H9 (cell line): ENCODE results near the gene SOHLH1. TPM values are rescaled to one million over a fixed set of nuclear protein-coding genes. Genes with fewer than 3 reads are reported as not detected.

Experiments
- DNase-seq: peaks from one replicate; pipeline ENCODE4 v3.0.0-alpha.2; 2017
- H2AFZ ChIP-seq: one replicate; pipeline ENCODE4 v1.6.1; 2013; ENCODE audit warnings: mild to moderate bottlenecking, low read length, control low read depth, moderate library complexity
- H2AK5ac ChIP-seq: 2 replicates; pipeline ENCODE4 v1.6.1; 2013; ENCODE audit warnings: low read length, control low read depth, mixed read lengths; ENCODE audit not compliant: insufficient read length
- H2BK120ac ChIP-seq: one replicate; pipeline ENCODE4 v1.6.1; 2013; ENCODE audit warnings: low read depth, mild to moderate bottlenecking, low read length, control low read depth, inconsistent platforms; ENCODE audit not compliant: poor library complexity, severe bottlenecking
- H2BK12ac ChIP-seq: 2 replicates; pipeline ENCODE4 v1.6.1; 2013; ENCODE audit warnings: low read length, control low read depth, mixed read lengths, low read depth; ENCODE audit not compliant: insufficient read length
- H2BK15ac ChIP-seq: 2 replicates; pipeline ENCODE4 v1.6.1; 2013; ENCODE audit warnings: low read depth, low read length, control low read depth
- H2BK20ac ChIP-seq: one replicate; pipeline ENCODE4 v1.6.1; 2013; ENCODE audit warnings: low read depth, mild to moderate bottlenecking, low read length, control low read depth, inconsistent platforms; ENCODE audit not compliant: poor library complexity, severe bottlenecking
- H2BK5ac ChIP-seq: 2 replicates; pipeline ENCODE4 v1.6.1; 2013; ENCODE audit warnings: low read length, control low read depth, mixed read lengths; ENCODE audit not compliant: insufficient read length
- H3K14ac ChIP-seq: 2 replicates; pipeline ENCODE4 v1.6.1; 2013; ENCODE audit warnings: low read length, control low read depth; ENCODE audit not compliant: insufficient read depth
- H3K18ac ChIP-seq: 2 replicates; pipeline ENCODE4 v1.6.1; 2013; ENCODE audit warnings: low read depth, mild to moderate bottlenecking, mixed read lengths, low read length, control low read depth; ENCODE audit not compliant: insufficient read length
- H3K23ac ChIP-seq: 2 replicates; pipeline ENCODE4 v1.6.1; 2013; ENCODE audit warnings: low read length, control low read depth, mixed read lengths, low read depth; ENCODE audit not compliant: insufficient read length
- H3K23me2 ChIP-seq: 2 replicates; pipeline ENCODE4 v1.6.1; 2013; ENCODE audit warnings: low read depth, mild to moderate bottlenecking, mixed read lengths, low read length, control low read depth; ENCODE audit not compliant: insufficient read length, poor library complexity, severe bottlenecking
- H3K27ac ChIP-seq: 2 replicates; pipeline ENCODE4 v1.5.1; 2013; ENCODE audit warnings: low read length, control low read depth, mixed read lengths, low read depth; ENCODE audit not compliant: insufficient read length
- H3K27me3 ChIP-seq: 2 replicates; pipeline ENCODE4 v1.6.1; 2013; ENCODE audit warnings: low read length, control low read depth, inconsistent platforms; ENCODE audit not compliant: insufficient read depth
- H3K4ac ChIP-seq: 2 replicates; pipeline ENCODE4 v1.6.1; 2013; ENCODE audit warnings: low read depth, mild to moderate bottlenecking, control low read depth, inconsistent platforms, low read length, moderate library complexity
- H3K4me1 ChIP-seq: 2 replicates; pipeline ENCODE4 v1.6.1; 2013; ENCODE audit warnings: low read length, control low read depth, inconsistent platforms; ENCODE audit not compliant: insufficient read depth
- H3K4me2 ChIP-seq: 2 replicates; pipeline ENCODE4 v1.6.1; 2013; ENCODE audit warnings: low read length, control low read depth, mixed read lengths; ENCODE audit not compliant: insufficient read length, insufficient read depth
- H3K56ac ChIP-seq: 2 replicates; pipeline ENCODE4 v1.6.1; 2013; ENCODE audit warnings: low read depth, mild to moderate bottlenecking, mixed read lengths, low read length, control low read depth; ENCODE audit not compliant: insufficient read length
- H3K79me1 ChIP-seq: 2 replicates; pipeline ENCODE4 v1.6.1; 2013; ENCODE audit warnings: low read depth, mild to moderate bottlenecking, moderate library complexity, low read length, control low read depth, inconsistent platforms; ENCODE audit not compliant: insufficient read depth, poor library complexity, severe bottlenecking
- H3K79me2 ChIP-seq: 2 replicates; pipeline ENCODE4 v1.6.1; 2013; ENCODE audit warnings: low read length, control low read depth, inconsistent platforms; ENCODE audit not compliant: insufficient read depth
- H3K9ac ChIP-seq: 2 replicates; pipeline ENCODE4 v1.6.1; 2013; ENCODE audit warnings: low read length, control low read depth, mixed read lengths; ENCODE audit not compliant: insufficient read length; ENCODE audit errors: extremely low read depth
- H3K9me3 ChIP-seq: one replicate; pipeline ENCODE4 v1.6.1; 2013; ENCODE audit warnings: low read depth, low read length, inconsistent platforms; ENCODE audit not compliant: control insufficient read depth
- H3T11ph ChIP-seq: one replicate; pipeline ENCODE4 v1.6.1; 2013; ENCODE audit warnings: mild to moderate bottlenecking, low read length, control low read depth, inconsistent platforms
- H4K20me1 ChIP-seq: one replicate; pipeline ENCODE4 v1.6.1; 2013; ENCODE audit not compliant: control insufficient read depth, insufficient read length, insufficient read depth
- H4K5ac ChIP-seq: 2 replicates; pipeline ENCODE4 v1.6.1; 2013; ENCODE audit warnings: low read depth, mild to moderate bottlenecking, mixed read lengths, low read length, control low read depth; ENCODE audit not compliant: insufficient read length
- H4K8ac ChIP-seq: replicated peaks from 2 replicates; pipeline ENCODE4 v1.6.1; 2013; ENCODE audit warnings: low read length, control low read depth, mixed read lengths, low read depth; ENCODE audit not compliant: insufficient read length
- H4K91ac ChIP-seq: 2 replicates; pipeline ENCODE4 v1.6.1; 2013; ENCODE audit warnings: low read depth, mild to moderate bottlenecking, moderate library complexity, mixed read lengths, low read length, control low read depth; ENCODE audit not compliant: insufficient read length
- H3K27ac Mint-ChIP-seq, 3 experiments: 2 replicates in 2 of 3; 3 replicates in 1 of 3; pipeline ENCODE4 v1.8.0; 2020 to 2021; ENCODE audit warnings: mixed read lengths in 3 of 3, mild to moderate bottlenecking in 1 of 3, moderate library complexity in 1 of 3
- H3K27me3 Mint-ChIP-seq: 2 replicates; pipeline ENCODE4 v1.8.0; 2021; ENCODE audit warnings: low read depth, mild to moderate bottlenecking, moderate library complexity, mixed read lengths
- H3K36me3 Mint-ChIP-seq, 3 experiments: 2 replicates in 2 of 3; 3 replicates in 1 of 3; pipeline ENCODE4 v1.8.0; 2020 to 2021; ENCODE audit warnings: low read depth in 3 of 3, mixed read lengths in 3 of 3; ENCODE audit not compliant: insufficient read depth in 1 of 3
- H3K4me1 Mint-ChIP-seq, 2 experiments: 2 replicates each; pipeline ENCODE4 v1.8.0; 2020; ENCODE audit warnings: mixed read lengths in 2 of 2
- H3K4me3 Mint-ChIP-seq, 2 experiments: 2 replicates in 1 of 2; 3 replicates in 1 of 2; pipeline ENCODE4 v1.8.0; 2020 to 2021; ENCODE audit warnings: mild to moderate bottlenecking in 2 of 2, mixed read lengths in 2 of 2, moderate library complexity in 1 of 2
- H3K9me3 Mint-ChIP-seq, 2 experiments: 2 replicates in 1 of 2; 3 replicates in 1 of 2; pipeline ENCODE4 v1.8.0; 2020; ENCODE audit warnings: mild to moderate bottlenecking in 2 of 2, mixed read lengths in 2 of 2, moderate library complexity in 1 of 2
- CTCF ChIP-seq: fragments of 200-600 bp; sonication (generic); conservative IDR thresholded peaks from 3 replicates; pipeline ENCODE4 v1.8.0; 2021; ENCODE audit warnings: antibody characterized with exemption, mild to moderate bottlenecking
- WGBS: extraction: QIAGEN DNeasy Blood & Tissue Kit; methylation state at CpG from one replicate; pipeline ENCODE4 v1.1.7; 2013; ENCODE audit warnings: missing lambda C conversion rate, low lambda C conversion rate, mixed read lengths; ENCODE audit not compliant: insufficient read length; ENCODE audit errors: extremely low coverage; 5-methylcytosine and 5-hydroxymethylcytosine counted together
- total RNA-seq: library from RNA; stranded (reverse); gene quantifications from 2 replicates; pipeline ENCODE4 v1.2.1, GENCODE V29; 2021

SOHLH1 gene
- total RNA-seq, 1 experiment from 2014 or later, result not detected

- Mint-ChIP-seq H3K27ac (peak overlapping the region in 1 of 3 experiments; percentile 77; a peak in 1 of 7 replicates), H3K4me3 (no peak overlapping the region), H3K4me1 (peaks cover 11 to 14% of the 10 kb centered on the region in 2 experiments), H3K27me3 (no peaks in the 10 kb centered on the region; the same call in none of the 2 replicates), H3K9me3 (peaks cover 12% of the 10 kb centered on the region in 2 experiments; a peak in 4 of 5 replicates), H3K36me3 (peaks cover 5 to 43% (median 5%) of the 10 kb centered on the region in 3 experiments)
- Histone ChIP-seq H3K4ac (no peak overlapping the region), H2BK20ac (no peak overlapping the region), H3K4me2 (no peak overlapping the region), H3K9me3 (peaks cover 7% of the 10 kb centered on the region), H2BK120ac (no peak overlapping the region), H2BK5ac (no peak overlapping the region), H4K20me1 (peaks cover 2% of the 10 kb centered on the region), H3K27me3 (no peaks in the 10 kb centered on the region), H3K14ac (no peak overlapping the region), H4K91ac (no peak overlapping the region), H4K5ac (no peak overlapping the region), H2AFZ (no peak overlapping the region), H2AK5ac (no peak overlapping the region), H3K79me1 (no peaks in the 10 kb centered on the region), H3K27ac (no peak overlapping the region), H3K18ac (no peak overlapping the region), H2BK15ac (no peak overlapping the region), H3T11ph (no peak overlapping the region), H2BK12ac (no peak overlapping the region), H3K56ac (no peak overlapping the region), H3K23me2 (no peaks in the 10 kb centered on the region), H3K4me1 (no peaks in the 10 kb centered on the region), H4K8ac (no peak overlapping the region), H3K79me2 (no peaks in the 10 kb centered on the region), H3K23ac (no peak overlapping the region), H3K9ac (no peak overlapping the region)
- DNase-seq, result no peak
- no CpG with 5 or more reads among the region's 22 CpGs for WGBS
- TF ChIP-seq CTCF, result no peak
Measured at GRCh38 chr9:135660407-135660806, 38.9 kb downstream of the SOHLH1 start.
